GM19099 (cell line): ENCODE data around the gene CARMIL1.

Experiments
- POLR2A ChIP-seq: IDR thresholded peaks from 3 replicates; pipeline ENCODE4 v1.6.1; 2011; ENCODE audit warnings: low read depth; ENCODE audit not compliant: insufficient read length; ENCODE audit errors: extremely low read depth

The CARMIL1 gene

DNA sequence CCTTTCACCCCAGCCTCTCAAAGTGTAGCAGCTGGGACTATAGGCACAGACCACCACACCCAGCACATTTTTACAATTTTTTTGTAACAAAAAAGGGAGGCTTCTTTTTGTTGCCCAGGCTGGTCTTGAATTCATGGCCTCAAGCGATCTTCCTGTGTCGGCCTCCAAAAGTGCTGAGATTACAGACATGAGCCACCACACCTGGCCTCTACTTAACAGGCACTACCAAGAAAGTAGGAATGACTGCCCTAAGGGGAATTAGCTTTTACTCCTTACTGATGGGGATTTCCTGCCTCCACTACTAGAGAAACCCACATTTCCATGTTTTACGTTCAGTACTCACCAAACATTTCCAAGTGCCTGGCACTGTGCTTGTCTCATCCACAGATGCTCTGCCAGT, 109.6 kb downstream of the CARMIL1 start:
- TF ChIP-seq POLR2A, result no peak

DNA sequence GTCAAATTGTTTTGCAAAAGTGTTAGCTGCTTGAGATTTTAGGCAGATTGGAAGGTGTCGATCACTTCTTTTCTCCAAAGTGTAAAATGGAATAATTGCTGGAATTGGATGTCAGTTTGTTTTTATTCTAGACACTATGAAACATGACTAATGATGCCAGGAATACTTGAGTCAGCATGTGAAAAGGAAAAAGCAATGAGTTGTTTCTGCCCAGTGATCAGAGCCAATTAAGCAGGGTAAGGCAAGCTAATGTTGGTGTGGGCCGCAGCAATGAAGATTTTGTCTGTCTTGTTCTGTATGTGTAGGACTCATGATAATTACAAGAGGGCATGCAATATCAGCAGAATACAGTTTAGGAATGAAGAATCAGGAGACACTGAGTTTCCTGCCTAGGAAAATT, 110.3 kb downstream of the CARMIL1 start:
- TF ChIP-seq POLR2A, result no peak

DNA sequence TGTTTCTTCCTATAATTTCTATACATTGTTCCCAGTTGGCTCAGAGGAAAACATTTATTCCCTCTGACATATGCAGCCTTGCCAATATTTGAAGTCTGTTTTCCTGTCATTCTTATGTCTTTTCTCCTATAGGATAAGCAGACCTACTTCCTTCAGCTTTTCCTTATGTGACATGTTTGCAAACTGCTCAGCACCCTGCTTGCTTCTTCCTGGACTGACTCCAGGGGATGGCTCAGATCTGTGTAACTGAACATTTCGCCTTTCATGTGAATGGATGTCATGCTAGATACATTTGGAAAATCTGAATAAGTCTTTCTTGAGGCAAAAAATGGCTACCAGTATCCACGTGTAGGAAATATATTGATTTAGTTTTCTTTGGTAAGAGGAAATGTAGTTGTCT, 113.2 kb downstream of the CARMIL1 start:
- TF ChIP-seq POLR2A, result no peak

DNA sequence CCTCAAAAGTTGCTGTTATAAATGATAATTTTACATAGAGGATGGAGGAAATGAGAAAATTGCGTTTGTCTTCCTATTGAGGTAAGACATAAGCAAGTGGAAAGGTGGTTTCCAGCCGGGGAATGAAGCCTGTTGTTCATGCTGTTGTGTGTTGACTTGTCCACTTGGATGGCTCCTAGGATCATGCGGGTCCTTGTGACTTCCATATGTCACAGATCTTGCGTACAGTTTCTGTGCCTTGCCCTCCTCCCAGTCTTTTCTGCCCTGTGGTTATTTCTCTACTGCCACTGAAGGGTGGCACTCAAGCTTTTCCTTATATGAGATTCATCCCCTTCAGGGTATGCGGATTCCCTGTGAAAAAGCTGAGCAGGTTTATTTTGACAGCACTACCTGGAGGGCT, 116.6 kb downstream of the CARMIL1 start:
- TF ChIP-seq POLR2A, result no peak

DNA sequence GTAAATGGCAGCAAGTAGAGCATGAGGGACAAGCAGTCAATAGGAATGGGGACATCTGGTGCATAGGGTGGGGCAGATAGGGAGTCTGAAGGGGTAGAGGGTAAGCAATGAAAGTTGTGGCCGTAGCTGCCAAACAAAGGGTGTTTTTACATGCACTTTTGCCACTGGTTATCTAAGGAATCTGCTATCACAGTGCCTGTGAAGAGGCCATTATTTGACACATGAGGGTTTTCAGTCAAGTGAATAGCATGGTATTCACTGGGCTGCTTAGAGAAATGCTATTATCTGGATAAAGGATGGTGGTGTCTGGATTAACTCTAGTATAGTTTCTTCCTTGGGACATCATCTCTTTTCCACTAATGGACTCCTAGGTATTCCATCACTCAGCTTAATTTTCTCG, 118.2 kb downstream of the CARMIL1 start:
- TF ChIP-seq POLR2A, result no peak

DNA sequence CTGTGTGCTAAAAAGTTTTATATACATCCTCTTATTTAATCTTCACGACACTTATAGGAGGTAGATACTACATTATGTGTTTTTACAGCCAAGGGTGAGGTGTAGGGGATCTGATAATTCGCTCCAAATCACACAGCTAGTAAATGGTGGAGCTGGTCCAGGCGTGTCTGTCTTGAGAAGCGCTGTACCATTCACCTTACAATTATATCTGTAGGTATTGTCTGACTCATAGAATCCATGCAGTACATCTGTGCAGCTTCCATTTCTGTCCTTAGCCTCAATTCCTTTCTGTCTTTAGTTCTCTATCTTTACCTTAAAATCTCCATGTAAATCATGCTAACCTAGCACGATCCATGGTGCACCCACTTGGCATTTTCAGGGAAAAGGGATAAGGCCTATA, 120.7 kb downstream of the CARMIL1 start:
- no peak for TF ChIP-seq POLR2A

DNA sequence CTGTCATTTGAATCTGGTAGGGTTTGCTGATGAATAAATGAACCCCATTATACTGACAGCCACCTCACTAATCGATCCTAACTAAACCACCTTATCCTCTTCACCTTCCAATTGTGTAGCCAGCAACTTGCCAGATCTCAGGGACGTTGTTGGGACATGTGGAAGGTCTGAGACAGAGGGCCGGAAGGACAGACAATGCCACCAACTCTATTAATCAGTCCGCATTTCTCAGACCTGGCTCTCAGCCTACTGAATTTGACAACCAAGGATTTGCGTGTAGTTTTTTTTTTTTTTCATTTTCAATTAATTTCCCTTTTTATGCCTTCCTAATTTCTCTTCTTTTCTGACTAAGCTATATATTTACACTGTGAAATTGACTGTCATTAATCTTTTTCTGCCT, 122.5 kb downstream of the CARMIL1 start:
- no peak for TF ChIP-seq POLR2A

DNA sequence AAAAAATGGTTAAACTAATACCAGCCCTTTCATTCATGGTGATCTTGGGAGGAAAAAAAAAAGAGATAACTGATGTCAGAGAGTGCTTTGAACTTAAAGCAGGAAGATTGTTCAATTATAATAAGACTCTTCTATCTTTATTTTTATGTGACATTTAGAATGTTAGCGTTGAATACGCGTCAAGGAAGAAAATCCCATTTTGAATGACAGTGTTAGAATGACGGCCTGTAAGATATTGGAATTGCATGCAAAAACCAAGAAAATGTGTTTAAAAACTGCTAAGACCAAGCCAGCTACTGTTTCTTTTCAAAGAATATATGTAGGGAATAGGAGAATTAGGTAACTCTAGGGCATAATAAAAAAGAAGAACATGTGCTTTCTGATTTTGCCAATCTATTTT, 123.0 kb downstream of the CARMIL1 start:
- TF ChIP-seq POLR2A, result no peak

DNA sequence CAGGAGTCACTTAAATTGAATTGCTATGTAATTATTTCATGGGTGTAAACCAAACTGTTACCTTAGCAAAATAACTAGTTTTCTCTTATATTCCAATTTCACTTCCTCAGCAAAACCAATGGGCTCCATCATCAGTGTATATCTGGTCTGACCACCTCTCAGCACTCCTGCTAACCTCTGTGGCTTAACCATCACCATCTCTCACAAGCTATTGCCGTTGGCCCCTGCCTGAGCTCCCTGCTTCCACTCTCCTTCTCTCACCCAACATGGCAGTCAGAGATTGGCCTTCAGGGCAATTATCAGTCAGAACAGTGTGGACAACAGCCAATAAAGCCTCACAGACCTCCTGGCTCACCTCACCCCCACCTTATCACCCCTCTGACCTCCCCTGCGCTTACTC, 124.0 kb downstream of the CARMIL1 start:
- no peak for TF ChIP-seq POLR2A

DNA sequence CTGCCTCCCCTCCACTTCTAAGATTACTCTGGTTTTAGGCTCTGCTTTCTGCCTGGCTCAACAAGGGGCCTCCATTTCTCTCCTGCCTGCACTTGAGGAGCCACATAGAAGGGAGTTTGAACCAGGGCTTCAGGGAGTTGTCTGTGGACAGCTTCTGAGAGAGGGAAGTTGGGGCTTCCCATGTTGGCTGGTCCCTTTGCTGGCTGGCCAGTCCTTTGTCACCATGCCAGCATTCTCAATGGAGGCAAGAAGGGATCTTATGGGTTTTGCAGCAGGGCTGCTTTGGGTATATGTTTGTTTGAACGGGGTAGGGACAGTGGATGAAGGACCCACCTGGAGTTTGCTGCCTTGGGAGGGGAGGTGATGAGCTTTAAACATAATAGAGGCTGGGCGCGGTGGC, 124.9 kb downstream of the CARMIL1 start:
- no peak for TF ChIP-seq POLR2A

DNA sequence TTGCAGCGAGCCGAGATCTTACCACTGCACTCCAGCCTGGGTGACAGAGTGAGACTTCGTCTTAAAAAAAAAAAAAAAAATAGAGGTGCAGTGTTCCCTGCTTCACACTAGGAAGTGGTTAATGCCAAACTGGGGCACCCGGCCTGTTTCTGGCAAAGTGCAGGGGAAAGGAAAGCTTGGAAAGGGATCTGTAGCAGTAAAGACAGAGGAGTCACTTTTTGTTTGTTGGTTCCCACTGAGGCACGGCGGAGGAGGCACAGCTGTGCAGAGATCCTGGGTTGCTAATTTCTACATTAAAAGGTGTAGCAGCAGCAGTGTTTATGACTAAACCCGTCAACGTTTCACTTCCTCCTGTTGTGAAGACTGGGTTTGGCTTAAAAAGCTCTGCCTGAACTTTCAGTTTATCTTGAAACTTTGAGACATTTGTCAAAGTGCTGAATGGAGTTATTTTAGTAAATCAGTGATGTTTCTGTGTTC, 125.6 kb downstream of the CARMIL1 start:
- TF ChIP-seq POLR2A, result peak; percentile 16

DNA sequence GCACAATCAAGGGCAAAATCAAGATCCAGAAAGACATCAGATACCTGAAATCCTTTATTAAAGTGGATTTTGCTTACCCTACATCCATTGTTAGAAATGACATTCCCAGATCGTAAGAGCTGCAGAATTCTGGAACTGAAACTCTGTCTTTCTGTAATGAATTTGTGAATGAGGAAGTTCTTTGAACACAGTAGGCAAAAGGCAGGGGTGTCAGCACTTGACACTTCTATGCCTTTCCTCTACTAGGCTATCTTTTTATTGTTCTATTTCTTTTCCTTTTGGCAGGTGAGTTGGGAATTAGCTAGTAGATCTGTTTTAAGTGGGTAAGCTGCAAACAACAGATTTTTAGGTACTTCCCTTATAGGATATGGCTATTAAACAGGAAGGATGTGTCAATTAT, 126.3 kb downstream of the CARMIL1 start:
- no peak for TF ChIP-seq POLR2A

DNA sequence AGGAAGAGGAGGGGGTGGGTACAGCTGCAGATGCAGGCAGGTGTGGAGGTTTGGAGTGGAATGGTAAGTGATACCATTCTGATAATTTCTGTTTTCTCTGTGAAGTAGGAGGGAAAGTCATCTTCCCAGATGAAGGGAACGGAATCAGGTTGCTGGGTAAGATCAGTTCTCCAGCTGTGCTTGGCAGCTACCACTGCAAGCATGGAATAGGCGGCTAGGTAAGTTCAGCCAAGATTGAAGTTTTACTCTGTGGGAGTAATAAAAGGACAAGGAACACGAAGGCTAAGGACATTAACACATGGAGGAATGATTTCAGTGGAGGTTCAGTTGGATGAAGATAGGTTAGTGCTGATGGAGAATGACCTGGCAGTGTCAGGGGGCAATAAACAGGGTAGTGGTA, 128.3 kb downstream of the CARMIL1 start:
- TF ChIP-seq POLR2A, result no peak

DNA sequence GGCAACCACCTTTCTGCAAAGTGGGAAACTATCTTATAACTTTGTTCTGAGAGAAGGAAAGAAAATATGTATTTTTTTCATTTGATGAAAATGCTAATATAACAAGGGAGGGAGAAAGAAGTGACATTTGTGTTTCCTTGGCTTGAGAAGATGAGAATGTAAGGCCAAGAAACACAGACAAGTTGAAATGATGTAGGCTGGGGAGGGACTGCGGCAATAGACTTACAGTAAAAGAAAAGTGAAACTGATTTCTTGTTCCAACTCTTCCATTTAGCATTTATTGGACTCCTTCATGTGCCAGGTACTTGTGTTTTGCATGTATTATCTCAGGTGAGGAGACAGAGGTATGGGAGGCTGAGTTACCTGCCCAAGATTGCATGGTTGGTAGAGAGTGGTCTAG, 130.9 kb downstream of the CARMIL1 start:
- no peak for TF ChIP-seq POLR2A

DNA sequence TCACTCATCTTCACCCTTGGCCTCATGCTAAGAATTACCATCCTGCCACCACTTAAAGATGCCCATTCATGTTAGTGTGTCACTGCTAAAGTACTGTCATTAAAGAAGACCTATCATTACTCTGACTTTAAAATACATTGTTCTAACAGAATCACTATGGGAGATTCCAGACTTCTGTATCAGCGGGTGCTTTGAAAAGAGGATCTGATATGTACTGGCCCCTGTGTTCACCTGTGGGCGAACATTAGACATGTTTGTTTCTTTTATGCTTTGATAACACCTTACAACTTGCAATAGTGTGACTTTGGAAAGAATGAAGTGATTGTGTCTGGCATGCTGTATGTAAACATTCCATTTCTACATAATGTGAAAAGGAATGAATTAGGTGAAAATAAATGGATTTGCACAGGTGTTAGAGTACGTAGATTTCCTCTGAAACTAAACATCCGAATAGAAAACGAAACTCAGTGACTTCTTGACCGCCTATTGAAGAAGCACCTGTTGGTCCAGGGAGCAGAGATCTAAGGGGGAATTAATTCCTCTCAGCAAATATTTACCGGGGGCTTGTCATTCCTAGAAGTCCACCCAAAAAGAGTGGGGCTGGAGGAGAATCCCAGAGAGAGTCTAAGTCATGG, 132.3 kb downstream of the CARMIL1 start:
- TF ChIP-seq POLR2A, result no peak

DNA sequence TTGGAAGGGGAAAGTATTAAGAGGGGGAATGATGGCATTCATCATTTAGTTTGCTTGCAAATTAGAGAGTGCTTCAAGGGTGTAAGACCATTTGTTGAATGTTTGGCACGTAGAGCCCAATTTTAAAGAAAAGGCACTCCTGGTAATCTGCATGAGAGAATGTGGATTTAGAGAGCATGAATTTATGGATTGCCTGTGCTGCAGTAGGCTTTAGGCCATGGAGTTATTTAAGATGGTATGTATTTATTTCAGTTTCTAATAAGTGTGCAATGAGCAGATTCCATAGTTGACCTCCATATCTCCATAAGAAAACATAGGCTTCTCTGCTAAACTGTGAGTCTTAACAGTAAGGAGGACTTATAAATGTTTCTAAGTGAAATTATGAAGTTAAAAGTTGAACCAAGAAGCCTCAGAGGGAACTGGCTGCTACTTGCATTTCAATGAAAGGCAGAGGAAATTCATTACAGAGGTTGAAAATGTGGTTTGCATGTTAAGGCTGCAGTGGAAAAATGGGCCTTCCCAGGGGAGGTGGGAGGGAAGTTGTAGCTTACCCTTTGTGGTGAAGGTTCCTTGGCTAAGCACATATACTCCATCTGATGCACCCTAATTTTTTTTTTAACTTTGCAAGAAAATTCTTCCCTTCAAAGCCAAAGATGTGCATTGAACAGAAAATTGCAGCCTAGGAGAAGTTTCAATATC, 134.2 kb downstream of the CARMIL1 start:
- no peak for TF ChIP-seq POLR2A

DNA sequence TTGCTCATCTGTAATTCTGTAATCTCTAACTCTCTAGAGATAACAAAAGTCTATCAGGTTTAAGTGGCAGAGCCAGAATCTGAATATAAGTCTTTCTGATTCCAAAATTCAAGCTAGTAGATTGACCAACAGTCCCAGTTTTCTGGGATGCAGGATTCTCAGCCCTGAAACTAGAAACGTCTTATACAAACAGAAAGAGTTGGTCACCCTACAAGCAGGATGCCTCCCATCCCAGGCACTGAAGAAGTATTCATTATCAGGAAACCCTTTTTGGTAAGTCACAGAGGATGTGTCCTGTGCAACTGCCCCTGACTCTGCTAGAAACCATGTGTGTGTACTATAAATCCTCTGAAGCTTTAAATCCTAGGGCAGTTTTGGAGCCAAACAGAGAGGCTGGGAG, 135.0 kb downstream of the CARMIL1 start:
- no peak for TF ChIP-seq POLR2A

DNA sequence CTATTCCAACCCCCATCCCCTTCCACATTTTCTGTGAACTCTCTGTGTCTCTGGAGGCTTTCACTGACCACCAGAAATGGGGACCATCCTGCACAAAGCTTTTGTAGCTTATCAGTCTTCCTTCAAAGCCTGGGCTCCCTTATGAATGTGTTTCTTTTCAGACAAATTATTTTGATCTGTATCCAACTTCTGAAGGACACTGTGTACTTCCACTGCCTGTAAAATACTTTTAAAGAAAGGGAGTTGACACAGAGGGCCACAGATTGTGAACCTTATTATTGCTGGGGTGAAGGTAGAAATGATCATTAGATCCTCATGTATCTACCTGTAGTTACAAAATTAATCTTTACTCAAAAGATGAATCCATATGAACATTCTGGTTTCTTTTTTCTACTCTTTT, 135.6 kb downstream of the CARMIL1 start:
- TF ChIP-seq POLR2A, result no peak

DNA sequence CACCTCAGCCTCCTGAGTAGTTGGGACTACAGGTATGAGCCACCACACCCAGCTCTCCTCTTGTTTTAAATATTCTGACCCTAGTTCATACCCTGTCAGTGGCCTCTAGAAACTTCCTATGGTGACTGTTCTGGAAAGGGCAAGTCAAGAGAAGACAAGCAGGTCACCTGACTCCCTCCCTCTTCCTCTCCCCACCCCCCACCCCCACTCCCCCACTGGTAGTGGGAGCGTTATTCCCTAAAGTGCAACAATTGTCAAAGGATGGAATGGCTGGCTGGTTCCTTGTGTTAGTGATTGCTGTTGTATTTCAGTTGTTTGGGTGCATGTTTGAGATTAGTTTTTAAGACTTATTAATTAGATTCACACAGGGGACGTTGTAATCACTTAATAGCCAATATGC, 136.1 kb downstream of the CARMIL1 start:
- TF ChIP-seq POLR2A, result no peak
